Forelimb muscle (tissue), 1 donor: ENCODE measurements around the gene KRTAP26-1. TPM values are rescaled to one million over a fixed set of nuclear protein-coding genes. Genes with fewer than 3 reads are reported as not detected.

Experiments used
- DNase-seq: peaks from one replicate; pipeline ENCODE4 v3.0.0-alpha.2; 2013; ENCODE audit warnings: low read depth
- polyA plus RNA-seq: library from polyadenylated mRNA; unstranded; fragments of 120-200 nt; gene quantifications from one replicate; pipeline ENCODE4 v1.2.1, GENCODE V29; 2013; ENCODE audit not compliant: insufficient read length

KRTAP26-1 gene
- polyA plus RNA-seq, 1 donor: not detected

DNA sequence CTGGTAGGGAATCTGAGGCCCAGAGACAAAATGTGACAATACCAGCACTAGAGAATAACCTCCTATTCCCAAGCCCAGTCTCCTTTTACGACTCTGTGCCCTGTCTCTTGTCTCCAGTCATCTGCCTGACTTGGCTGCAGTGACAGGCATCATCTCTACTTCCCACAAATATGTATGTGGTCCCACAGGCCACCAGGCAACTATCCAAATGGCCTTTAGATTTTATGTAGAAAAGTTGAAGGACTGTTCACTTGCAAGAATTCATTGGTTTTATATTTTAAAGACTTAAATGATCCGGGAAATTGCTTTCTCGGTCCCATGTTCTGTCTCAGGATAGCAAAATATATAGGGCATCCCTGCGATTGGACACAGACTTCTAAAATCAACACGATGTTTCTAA is 49.0 kb downstream of the KRTAP26-1 start:
- DNase-seq: peak; percentile 11

DNA sequence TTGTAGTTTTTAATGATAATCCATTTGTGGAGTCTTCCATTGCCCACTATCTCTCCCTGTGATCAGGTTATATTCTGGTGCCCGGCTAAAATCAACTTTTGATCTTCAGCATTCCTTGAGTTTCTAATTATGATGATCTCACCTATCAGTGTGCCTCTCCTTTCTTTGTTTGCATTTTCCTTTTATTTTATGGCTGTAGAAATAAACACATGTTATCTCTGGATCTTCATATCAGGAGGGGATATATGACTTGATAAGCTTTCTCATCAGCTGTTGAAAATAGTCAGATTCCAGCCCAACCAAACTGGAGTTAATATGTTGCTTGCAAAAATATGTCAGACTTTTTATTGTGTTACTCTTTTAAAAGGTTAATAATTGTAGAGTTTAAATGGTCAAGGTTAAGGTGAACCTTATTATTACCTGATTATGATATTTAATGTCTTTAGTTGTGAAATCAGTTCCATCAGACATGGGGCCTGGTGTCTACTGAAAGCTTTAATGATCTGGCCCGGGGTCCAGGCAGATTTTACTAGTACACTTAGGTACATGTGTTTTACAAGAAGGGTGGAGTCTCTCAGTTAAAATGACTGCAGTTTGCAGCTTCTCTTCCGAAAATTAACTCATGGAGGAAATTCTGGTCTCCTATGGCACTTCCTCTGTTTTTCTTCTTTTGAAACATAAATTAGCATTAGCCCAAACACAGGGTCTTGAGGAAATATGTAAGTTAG is 50.1 kb downstream of the KRTAP26-1 start:
- DNase-seq: no peak

Other genes starting within 250 kb of the KRTAP26-1 start
- not detected for gene CLDN17, start 153.5 kb downstream of the KRTAP26-1 start, polyA plus RNA-seq
- gene CLDN8, start 104.2 kb downstream of the KRTAP26-1 start, polyA plus RNA-seq: not detected
- not detected for gene KRTAP24-1, start 37.4 kb downstream of the KRTAP26-1 start, polyA plus RNA-seq
- not detected for gene KRTAP25-1, start 30.8 kb downstream of the KRTAP26-1 start, polyA plus RNA-seq
- gene KRTAP27-1, start 17.4 kb upstream of the KRTAP26-1 start, polyA plus RNA-seq: not detected
- not detected for gene KRTAP23-1, start 28.3 kb upstream of the KRTAP26-1 start, polyA plus RNA-seq
- gene KRTAP13-2, start 52.0 kb upstream of the KRTAP26-1 start, polyA plus RNA-seq: not detected
- gene KRTAP13-1, start 75.7 kb upstream of the KRTAP26-1 start, polyA plus RNA-seq: not detected
- gene KRTAP13-3, start 105.6 kb upstream of the KRTAP26-1 start, polyA plus RNA-seq: not detected
- not detected for gene KRTAP13-4, start 109.9 kb upstream of the KRTAP26-1 start, polyA plus RNA-seq
- gene KRTAP15-1, start 120.0 kb upstream of the KRTAP26-1 start, polyA plus RNA-seq: not detected
- gene KRTAP19-1, start 160.1 kb upstream of the KRTAP26-1 start, polyA plus RNA-seq: not detected
- gene KRTAP19-2, start 167.1 kb upstream of the KRTAP26-1 start, polyA plus RNA-seq: not detected
- not detected for gene KRTAP19-3, start 171.7 kb upstream of the KRTAP26-1 start, polyA plus RNA-seq
- gene KRTAP19-4, start 176.8 kb upstream of the KRTAP26-1 start, polyA plus RNA-seq: not detected
- gene KRTAP19-5, start 181.8 kb upstream of the KRTAP26-1 start, polyA plus RNA-seq: not detected
- gene KRTAP19-6, start 221.5 kb upstream of the KRTAP26-1 start, polyA plus RNA-seq: not detected
- not detected for gene KRTAP19-7, start 241.0 kb upstream of the KRTAP26-1 start, polyA plus RNA-seq